ENCODE data around the gene FAM184B. TPM values are rescaled to one million over a fixed set of nuclear protein-coding genes. Genes with fewer than 3 reads are reported as not detected.

Gene FAM184B
- total RNA-seq, 4 donors from 2014 or later = not detected

GRCh38 chr4:17583941-17584340 is 197.5 kb downstream of the FAM184B start:
- Histone ChIP-seq H3K4me1 (peaks cover 0 to 5% of the 10 kb centered on the region in 2 donors), H3K27ac (no peak overlapping the region), H3K27me3 (no peaks in the 10 kb centered on the region), H3K9me3 (no peaks in the 10 kb centered on the region), H3K4me3 (replicated peaks in 1 of 3) (no peak overlapping the region), H3K36me3 (peaks cover 43 to 56% of the 10 kb centered on the region in 2 donors)
- TF ChIP-seq CTCF (IDR thresholded peaks at IDR 0.05) = no peak
- no peak for TF ChIP-seq POLR2A (IDR thresholded peaks at IDR 0.05)
- DNase-seq = no peak
- intact Hi-C loops (cut with DNase I) = loop anchor here (5.0 kb wide), 1 partner anchor 33 kb away; no protein-coding TSS in a partner anchor
- 92 to 96% methylated on average over 4 of the region's 4 CpGs for WGBS, 2 donors

- Histone ChIP-seq H3K4me3 (replicated peaks in 1 of 3) (no peak overlapping the region), H3K4me1 (peaks cover 0 to 12% of the 10 kb centered on the region in 2 donors), H3K9me3 (no peaks in the 10 kb centered on the region), H3K27me3 (no peaks in the 10 kb centered on the region), H3K27ac (no peak overlapping the region), H3K36me3 (peaks cover 42 to 52% of the 10 kb centered on the region in 2 donors)
- TF ChIP-seq CTCF (IDR thresholded peaks at IDR 0.05) (no peak), POLR2A (IDR thresholded peaks at IDR 0.05) (no peak)
- 92 to 96% methylated on average over 9 of the region's 9 CpGs for WGBS, 2 donors
- intact Hi-C loops (cut with DNase I) = loop anchor here (5.0 kb wide), 1 partner anchor 34 kb away; no protein-coding TSS in a partner anchor
- DNase-seq = no peak
These were observed 198.1 kb downstream of the FAM184B start for GRCh38 chr4:17583276-17583675.

- no peak for TF ChIP-seq CTCF (IDR thresholded peaks at IDR 0.05)
- no peak for TF ChIP-seq POLR2A (IDR thresholded peaks at IDR 0.05)
- WGBS, 2 donors = 71 to 84% methylated on average over 7 of the region's 7 CpGs
- peaks cover 37 to 41% of the 10 kb centered on the region in 2 donors for H3K36me3 ChIP-seq
- H3K4me3 ChIP-seq (replicated peaks in 1 of 3) = no peak overlapping the region
- no peaks in the 10 kb centered on the region for H3K9me3 ChIP-seq
- peaks cover 3 to 15% of the 10 kb centered on the region in 2 donors for H3K4me1 ChIP-seq
- no peak overlapping the region for H3K27ac ChIP-seq
- intact Hi-C loops (cut with DNase I) = loop anchor here (5.0 kb wide), 1 partner anchor 36 kb away; no protein-coding TSS in a partner anchor
- no peaks in the 10 kb centered on the region for H3K27me3 ChIP-seq
- no peak for DNase-seq
These were observed 200.5 kb downstream of the FAM184B start for GRCh38 chr4:17580969-17581368.

Other genes with a start within 250 kb of the FAM184B start
- 10 to 100 TPM; 66.8 to 89.8 (median 81.6) TPM for gene LAP3, start 204.4 kb downstream of the FAM184B start, total RNA-seq
- 10 to 100 TPM; 14.9 to 25.6 (median 19.4) TPM for gene MED28, start 167.0 kb downstream of the FAM184B start, total RNA-seq
- 10 to 100 TPM; 26.2 to 79.1 (median 42.9) TPM for gene DCAF16, start 29.1 kb upstream of the FAM184B start, total RNA-seq
- gene NCAPG, start 29.4 kb upstream of the FAM184B start, total RNA-seq = 1 to 10 TPM in 1 of 4 donors, under 1 TPM in 2, not detected in 1; 0.56 to 1.3 (median 0.92) TPM
- gene LCORL, start 240.1 kb upstream of the FAM184B start, total RNA-seq = 10 to 100 TPM; 26.4 to 45.9 (median 33.8) TPM